ENCODE data around the gene ZBTB34.

GRCh38 chr9:126857261-126857960 is 3.0 kb upstream of the ZBTB34 start:
- no peak for TF ChIP-seq CREB1 (IDR thresholded peaks at IDR 0.05; ENCODE audit: low read depth)
- no peak for TF ChIP-seq FOXM1 (IDR thresholded peaks at IDR 0.05; ENCODE audit: borderline replicate concordance, low read depth)
- no peak for TF ChIP-seq YY1 (IDR thresholded peaks at IDR 0.05; ENCODE audit: low read depth)
- TF ChIP-seq EP300 (IDR thresholded peaks at IDR 0.05; ENCODE audit: borderline replicate concordance): no peak
- TF ChIP-seq MAX (IDR thresholded peaks at IDR 0.05): no peak
- TF ChIP-seq RAD21 (IDR thresholded peaks at IDR 0.05; ENCODE audit: low read depth): no peak
